ENCODE data around the gene ICAM5. TPM values are rescaled to one million over a fixed set of nuclear protein-coding genes. Genes with fewer than 3 reads are reported as not detected.
A peak's percentile ranks its signal among the peaks of the same experiment; 100 is the strongest.

The ICAM5 gene
- total RNA-seq, 1 experiment from 2014 or later, result 1.6 TPM

DNA sequence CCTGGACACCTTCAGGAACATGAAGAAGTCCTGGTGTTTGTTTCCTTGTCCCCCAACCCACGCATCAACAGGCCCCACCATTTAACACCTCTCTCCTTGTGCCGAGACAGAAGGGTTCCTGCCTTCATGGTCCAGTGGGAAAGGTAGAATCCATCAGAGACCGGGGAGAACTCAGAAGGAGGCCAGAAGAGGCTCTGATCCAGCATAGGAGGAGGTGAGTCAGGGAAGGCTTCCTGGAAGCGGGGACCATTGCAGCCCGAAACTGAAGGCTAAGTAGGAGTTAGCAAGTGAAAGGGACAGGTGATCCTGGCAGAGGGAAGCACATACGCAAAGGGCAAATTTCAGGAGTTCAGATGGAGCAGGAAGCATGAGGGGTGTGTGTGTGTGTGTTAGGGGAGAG is 49.2 kb downstream of the ICAM5 start:
- no CpG with 5 or more reads among the region's 6 CpGs for WGBS (ENCODE audit: extremely low coverage, insufficient read length, low lambda C conversion rate)
- no peak overlapping the region for H3K27ac ChIP-seq (ENCODE audit: insufficient read length, low read depth, low read length)

More for the DNA sequence above, 49.2 kb downstream of the ICAM5 start:
- H3K27me3 ChIP-seq (ENCODE audit: insufficient read depth, low read length), result no peaks in the 10 kb centered on the region; the same call in 1 of the 2 replicates
- H3K23ac ChIP-seq (ENCODE audit: insufficient read length, low read depth, low read length), result no peak overlapping the region
- no peak overlapping the region for H3K4ac ChIP-seq (ENCODE audit: low read depth, low read length)
- no peak for DNase-seq
- H3K79me1 ChIP-seq (ENCODE audit: insufficient read depth, low read depth, low read length, poor library complexity, severe bottlenecking), result no peaks in the 10 kb centered on the region
- H3K23me2 ChIP-seq (ENCODE audit: insufficient read length, low read depth, low read length, poor library complexity, severe bottlenecking), result peaks cover 13% of the 10 kb centered on the region
- Mint-ChIP-seq H3K4me3 (peak overlapping the region in 1 of 2 experiments; percentile 11; a peak in 2 of 5 replicates), H3K4me1 (peaks cover 22 to 30% of the 10 kb centered on the region in 2 experiments), H3K9me3 (no peaks in the 10 kb centered on the region; a peak in 1 of 5 replicates), H3K27me3 (ENCODE audit: low read depth) (no peaks in the 10 kb centered on the region; the same call in 1 of the 2 replicates), H3K36me3 (ENCODE audit: insufficient read depth in 1 of 3, low read depth in 3 of 3) (no peaks in the 10 kb centered on the region), H3K27ac (peak overlapping the region in 1 of 3 experiments; percentile 1; a peak in 3 of 7 replicates)
- no peak overlapping the region for H3T11ph ChIP-seq (ENCODE audit: low read length)
- H3K4me2 ChIP-seq (ENCODE audit: insufficient read depth, insufficient read length, low read length), result peak overlapping the region; percentile 3
- no peak overlapping the region for H4K8ac ChIP-seq (replicated peaks; ENCODE audit: insufficient read length, low read depth, low read length)
- TF ChIP-seq, protein P1, sequence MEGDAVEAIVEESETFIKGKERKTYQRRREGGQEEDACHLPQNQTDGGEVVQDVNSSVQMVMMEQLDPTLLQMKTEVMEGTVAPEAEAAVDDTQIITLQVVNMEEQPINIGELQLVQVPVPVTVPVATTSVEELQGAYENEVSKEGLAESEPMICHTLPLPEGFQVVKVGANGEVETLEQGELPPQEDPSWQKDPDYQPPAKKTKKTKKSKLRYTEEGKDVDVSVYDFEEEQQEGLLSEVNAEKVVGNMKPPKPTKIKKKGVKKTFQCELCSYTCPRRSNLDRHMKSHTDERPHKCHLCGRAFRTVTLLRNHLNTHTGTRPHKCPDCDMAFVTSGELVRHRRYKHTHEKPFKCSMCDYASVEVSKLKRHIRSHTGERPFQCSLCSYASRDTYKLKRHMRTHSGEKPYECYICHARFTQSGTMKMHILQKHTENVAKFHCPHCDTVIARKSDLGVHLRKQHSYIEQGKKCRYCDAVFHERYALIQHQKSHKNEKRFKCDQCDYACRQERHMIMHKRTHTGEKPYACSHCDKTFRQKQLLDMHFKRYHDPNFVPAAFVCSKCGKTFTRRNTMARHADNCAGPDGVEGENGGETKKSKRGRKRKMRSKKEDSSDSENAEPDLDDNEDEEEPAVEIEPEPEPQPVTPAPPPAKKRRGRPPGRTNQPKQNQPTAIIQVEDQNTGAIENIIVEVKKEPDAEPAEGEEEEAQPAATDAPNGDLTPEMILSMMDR (conservative IDR thresholded peaks at IDR 0.05), result no peak
- H4K5ac ChIP-seq (ENCODE audit: insufficient read length, low read depth, low read length), result no peak overlapping the region
- H2BK20ac ChIP-seq (ENCODE audit: low read depth, low read length, poor library complexity, severe bottlenecking), result no peak overlapping the region
- no peak overlapping the region for H2BK12ac ChIP-seq (ENCODE audit: insufficient read length, low read depth, low read length)
- H4K20me1 ChIP-seq (ENCODE audit: control insufficient read depth, insufficient read depth, insufficient read length), result no peaks in the 10 kb centered on the region
- no peak overlapping the region for H4K91ac ChIP-seq (ENCODE audit: insufficient read length, low read depth, low read length)
- no peak overlapping the region for H2AK5ac ChIP-seq (ENCODE audit: insufficient read length, low read length)
- no peak overlapping the region for H2BK120ac ChIP-seq (ENCODE audit: low read depth, low read length, poor library complexity, severe bottlenecking)
- no peak overlapping the region for H3K14ac ChIP-seq (ENCODE audit: insufficient read depth, low read length)
- H3K9me3 ChIP-seq (ENCODE audit: control insufficient read depth, low read depth, low read length), result no peaks in the 10 kb centered on the region
- H2BK5ac ChIP-seq (ENCODE audit: insufficient read length, low read length), result no peak overlapping the region
- no peak overlapping the region for H2AFZ ChIP-seq (ENCODE audit: low read length)
- H3K79me2 ChIP-seq (ENCODE audit: insufficient read depth, low read length), result no peaks in the 10 kb centered on the region
- no peak overlapping the region for H2BK15ac ChIP-seq (ENCODE audit: low read depth, low read length)
- H3K56ac ChIP-seq (ENCODE audit: insufficient read length, low read depth, low read length), result no peak overlapping the region
- no peak overlapping the region for H3K9ac ChIP-seq (ENCODE audit: extremely low read depth, insufficient read length, low read length)
- no peak overlapping the region for H3K18ac ChIP-seq (ENCODE audit: insufficient read length, low read depth, low read length)
- H3K4me1 ChIP-seq (ENCODE audit: insufficient read depth, low read length), result peaks cover 6% of the 10 kb centered on the region; the same call in 1 of the 2 replicates
